Parathyroid adenoma (tissue), 2 donors: ENCODE results near the gene C2orf69.

Experiments
- H2AFZ ChIP-seq: fragments of 300-600 bp; sonication (generic); one replicate; pipeline ENCODE4 v1.7.0; 2017; ENCODE audit warnings: antibody characterized with exemption, mild to moderate bottlenecking
- H3K27ac ChIP-seq: fragments of 300-600 bp; sonication (generic); one replicate; pipeline ENCODE4 v1.7.0; 2017
- H3K27me3 ChIP-seq: fragments of 300-600 bp; sonication (generic); one replicate; pipeline ENCODE4 v1.7.0; 2017; ENCODE audit warnings: low read length; ENCODE audit not compliant: control insufficient read depth, insufficient read depth
- H3K36me3 ChIP-seq: fragments of 300-600 bp; sonication (generic); one replicate; pipeline ENCODE4 v1.7.0; 2017; ENCODE audit warnings: low read length; ENCODE audit not compliant: control insufficient read depth, insufficient read depth
- H3K4me1 ChIP-seq: fragments of 300-600 bp; sonication (generic); one replicate; pipeline ENCODE4 v1.7.0; 2017; ENCODE audit warnings: control low read depth
- H3K4me2 ChIP-seq: fragments of 300-600 bp; sonication (generic); one replicate; pipeline ENCODE4 v1.7.0; 2017; ENCODE audit warnings: low read length
- H3K4me3 ChIP-seq: fragments of 300-600 bp; sonication (generic); one replicate; pipeline ENCODE4 v1.7.0; 2017; ENCODE audit warnings: low read depth, low read length
- H3K79me2 ChIP-seq: fragments of 300-600 bp; sonication (generic); one replicate; pipeline ENCODE4 v1.7.0; 2017; ENCODE audit warnings: control low read depth
- H3K9ac ChIP-seq: fragments of 300-600 bp; sonication (generic); one replicate; pipeline ENCODE4 v1.7.0; 2017; ENCODE audit warnings: mild to moderate bottlenecking
- H3K9me3 ChIP-seq: fragments of 300-600 bp; sonication (generic); one replicate; pipeline ENCODE4 v1.7.0; 2017; ENCODE audit warnings: low read length; ENCODE audit not compliant: control insufficient read depth
- CTCF ChIP-seq: fragments of 300-600 bp; sonication (generic); IDR thresholded peaks from one replicate; pipeline ENCODE4 v1.7.0; 2017; ENCODE audit warnings: antibody characterized with exemption, mild to moderate bottlenecking
- donor health status: primary hyperparathyroidism.

The C2orf69 gene

GRCh38 chr2:199869227-199869541 lies 41.9 kb upstream of the C2orf69 start:
- H3K79me2 ChIP-seq: no peaks in the 10 kb centered on the region
- no peak overlapping the region for H3K27ac ChIP-seq
- no peak overlapping the region for H3K4me3 ChIP-seq
- TF ChIP-seq CTCF: no peak
- H3K27me3 ChIP-seq: no peaks in the 10 kb centered on the region
- H3K9me3 ChIP-seq: no peaks in the 10 kb centered on the region
- no peaks in the 10 kb centered on the region for H3K4me1 ChIP-seq
- no peak overlapping the region for H3K9ac ChIP-seq
- no peak overlapping the region for H3K4me2 ChIP-seq
- H3K36me3 ChIP-seq: no peaks in the 10 kb centered on the region
- H2AFZ ChIP-seq: no peak overlapping the region

- no peak overlapping the region for H3K27ac ChIP-seq
- no peaks in the 10 kb centered on the region for H3K9me3 ChIP-seq
- no peak overlapping the region for H3K4me3 ChIP-seq
- H3K4me1 ChIP-seq: no peaks in the 10 kb centered on the region
- H2AFZ ChIP-seq: no peak overlapping the region
- H3K27me3 ChIP-seq: no peaks in the 10 kb centered on the region
- H3K79me2 ChIP-seq: no peaks in the 10 kb centered on the region
- H3K4me2 ChIP-seq: no peak overlapping the region
- H3K36me3 ChIP-seq: no peaks in the 10 kb centered on the region
- TF ChIP-seq CTCF: no peak
- no peak overlapping the region for H3K9ac ChIP-seq
Measured at GRCh38 chr2:199869653-199870052, 41.4 kb upstream of the C2orf69 start.

- no peak overlapping the region for H3K4me2 ChIP-seq
Measured at GRCh38 chr2:199870581-199870980, 40.5 kb upstream of the C2orf69 start.

GRCh38 chr2:199874209-199874608 lies 36.9 kb upstream of the C2orf69 start:
- Histone ChIP-seq H3K36me3 (no peaks in the 10 kb centered on the region), H3K79me2 (no peaks in the 10 kb centered on the region), H2AFZ (no peak overlapping the region), H3K4me3 (no peak overlapping the region), H3K4me2 (no peak overlapping the region), H3K9ac (no peak overlapping the region), H3K4me1 (no peaks in the 10 kb centered on the region), H3K27ac (no peak overlapping the region), H3K9me3 (no peaks in the 10 kb centered on the region), H3K27me3 (no peaks in the 10 kb centered on the region)
- no peak for TF ChIP-seq CTCF

More at GRCh38 chr2:199870581-199870980, 40.5 kb upstream of the C2orf69 start:
- Histone ChIP-seq H3K79me2 (no peaks in the 10 kb centered on the region), H3K27me3 (no peaks in the 10 kb centered on the region), H3K4me3 (no peak overlapping the region), H2AFZ (no peak overlapping the region), H3K36me3 (no peaks in the 10 kb centered on the region), H3K9ac (no peak overlapping the region), H3K9me3 (no peaks in the 10 kb centered on the region), H3K4me1 (no peaks in the 10 kb centered on the region), H3K27ac (no peak overlapping the region)
- TF ChIP-seq CTCF: no peak

GRCh38 chr2:199875400-199875799 lies 35.7 kb upstream of the C2orf69 start:
- no peaks in the 10 kb centered on the region for H3K36me3 ChIP-seq
- no peak overlapping the region for H2AFZ ChIP-seq
- TF ChIP-seq CTCF: no peak
- H3K9ac ChIP-seq: no peak overlapping the region
- H3K4me1 ChIP-seq: no peaks in the 10 kb centered on the region
- no peaks in the 10 kb centered on the region for H3K27me3 ChIP-seq
- H3K4me3 ChIP-seq: no peak overlapping the region
- H3K4me2 ChIP-seq: no peak overlapping the region
- no peak overlapping the region for H3K27ac ChIP-seq
- H3K79me2 ChIP-seq: no peaks in the 10 kb centered on the region
- H3K9me3 ChIP-seq: no peaks in the 10 kb centered on the region
